ENCODE data around the gene SOWAHA. TPM values are rescaled to one million over a fixed set of nuclear protein-coding genes. Genes with fewer than 3 reads are reported as not detected.

The SOWAHA gene
- total RNA-seq, 1 experiment from 2014 or later, result not detected

- ATAC-seq (no peak), DNase-seq (ENCODE audit: low read depth, low spot score) (no peak)
- CTCF ChIA-PET, result interaction anchor here (1.2 kb wide), 1 partner anchor 20 kb away, joined by 3 read pairs; no protein-coding TSS in a partner anchor
- in situ Hi-C loops (cut with HindIII; ENCODE audit: low pct_unique_long_range_greater_than_20kb, low sequenced_read_pairs), result no loop called here
- POLR2A ChIA-PET, result no interaction called here
- Histone ChIP-seq H3K36me3 (ENCODE audit: control insufficient read depth, insufficient read depth, low read length) (no peaks in the 10 kb centered on the region), H3K27me3 (ENCODE audit: control insufficient read depth, insufficient read depth, low read length) (no peaks in the 10 kb centered on the region; the same call in 1 of the 2 replicates), H3K27ac (ENCODE audit: low read length) (no peak overlapping the region), H3K4me3 (ENCODE audit: low read depth in 2 of 2, low read length in 2 of 2) (no peak overlapping the region), H3K4me1 (ENCODE audit: control insufficient read depth, insufficient read depth, low read length) (no peaks in the 10 kb centered on the region), H3K9me3 (ENCODE audit: control insufficient read depth, insufficient read depth, low read depth, low read length) (no peaks in the 10 kb centered on the region)
- intact Hi-C loops (cut with micrococcal nuclease; ENCODE audit: unreplicated experiment), result no loop called here
- BruUV-seq (replicated peaks), result no TSS peak
- TF ChIP-seq CTCF (IDR thresholded peaks at IDR 0.05) (no peak), POLR2AphosphoS5 (IDR thresholded peaks at IDR 0.05; ENCODE audit: low read depth, low read length) (no peak), TCF7L2 (IDR thresholded peaks at IDR 0.05; ENCODE audit: low read depth, low read length) (no peak)
Observed at GRCh38 chr5:132787076-132787475, 26.0 kb upstream of the SOWAHA start.

- DNase-seq (ENCODE audit: low read depth, low spot score) (no peak), ATAC-seq (no peak)
- no peak overlapping the region for H3K27ac ChIP-seq (ENCODE audit: low read length)
- H3K36me3 ChIP-seq (ENCODE audit: control insufficient read depth, insufficient read depth, low read length), result no peaks in the 10 kb centered on the region
- intact Hi-C loops (cut with micrococcal nuclease; ENCODE audit: unreplicated experiment) (no loop called here), in situ Hi-C loops (cut with HindIII; ENCODE audit: low pct_unique_long_range_greater_than_20kb, low sequenced_read_pairs) (no loop called here)
- TF ChIP-seq POLR2AphosphoS5 (IDR thresholded peaks at IDR 0.05; ENCODE audit: low read depth, low read length) (no peak), REST (IDR thresholded peaks at IDR 0.05; ENCODE audit: insufficient read depth in 1 of 2, low read depth in 2 of 2, low read length in 1 of 2) (no peak), TCF7L2 (IDR thresholded peaks at IDR 0.05; ENCODE audit: low read depth, low read length) (no peak), CTCF (IDR thresholded peaks at IDR 0.05) (no peak), SIN3A (IDR thresholded peaks at IDR 0.05; ENCODE audit: borderline replicate concordance, insufficient read depth, low read depth, low read length) (no peak)
- no peaks in the 10 kb centered on the region for H3K9me3 ChIP-seq (ENCODE audit: control insufficient read depth, insufficient read depth, low read depth, low read length)
- H3K27me3 ChIP-seq (ENCODE audit: control insufficient read depth, insufficient read depth, low read length), result no peaks in the 10 kb centered on the region; the same call in 1 of the 2 replicates
- no peak overlapping the region for H3K4me3 ChIP-seq (ENCODE audit: low read depth in 2 of 2, low read length in 2 of 2)
- POLR2A ChIA-PET, result no interaction called here
- CTCF ChIA-PET, result no interaction called here
- no peaks in the 10 kb centered on the region for H3K4me1 ChIP-seq (ENCODE audit: control insufficient read depth, insufficient read depth, low read length)
- BruUV-seq (replicated peaks), result no TSS peak
Observed at GRCh38 chr5:132788508-132788907, 24.6 kb upstream of the SOWAHA start.

Data from Panc1 (cell line).